GM21390 (cell line): Measurements from ENCODE around the gene NTN5.
"Not testable (repeated sequence)": the region's sequence is repeated elsewhere in the genome, so short reads cannot be mapped to it uniquely, and the experiment has no call there.

Experiments used
- ATAC-seq: cut with Tn5 transposase; IDR thresholded peaks from one replicate; pipeline ENCODE4 v1.9.1; 2021; ENCODE audit not compliant: unreplicated experiment

The NTN5 gene

GRCh38 chr19:48696353-48697010 lies 23.7 kb upstream of the NTN5 start:
- no peak for ATAC-seq

DNA sequence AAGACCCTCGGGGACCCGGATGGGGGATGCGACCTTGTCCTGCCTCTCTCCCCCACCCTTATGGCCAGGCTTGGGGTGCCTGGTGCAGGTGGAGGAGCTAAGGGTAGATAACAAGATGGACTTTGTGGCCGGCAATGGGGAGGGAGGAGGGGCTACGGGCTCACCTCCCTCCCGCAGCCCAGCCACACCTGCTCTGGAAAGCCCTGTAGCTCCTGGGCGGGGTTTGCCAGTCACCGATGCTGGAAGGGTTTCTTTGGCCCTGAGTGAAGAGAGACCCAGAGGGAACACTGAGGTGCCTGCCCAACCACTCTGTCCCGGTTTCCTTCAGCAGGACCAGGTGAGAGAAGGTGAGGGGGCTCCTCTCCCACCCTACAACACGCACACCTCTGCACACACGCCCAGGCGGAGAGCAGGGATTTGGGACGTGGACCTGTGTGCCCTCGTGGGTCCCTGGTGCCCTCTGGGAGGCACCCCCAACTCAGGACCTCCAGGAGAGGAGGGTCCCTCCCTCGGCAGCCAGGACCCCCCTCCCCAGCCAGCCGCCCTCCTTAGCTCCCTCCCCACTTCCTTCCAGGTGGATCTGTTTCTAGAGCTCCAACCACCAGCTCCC lies 23.0 kb upstream of the NTN5 start, which contains the start of gene FUT2:
Gene FUT2 (plus strand): TSS at position 229 of the 610 bp plus-strand sequence. CDS start 6,986 bp downstream, outside the sequence.
- no peak for ATAC-seq

- ATAC-seq, result not testable (repeated sequence)
Measured at GRCh38 chr19:48693629-48694028, 20.8 kb upstream of the NTN5 start.

DNA sequence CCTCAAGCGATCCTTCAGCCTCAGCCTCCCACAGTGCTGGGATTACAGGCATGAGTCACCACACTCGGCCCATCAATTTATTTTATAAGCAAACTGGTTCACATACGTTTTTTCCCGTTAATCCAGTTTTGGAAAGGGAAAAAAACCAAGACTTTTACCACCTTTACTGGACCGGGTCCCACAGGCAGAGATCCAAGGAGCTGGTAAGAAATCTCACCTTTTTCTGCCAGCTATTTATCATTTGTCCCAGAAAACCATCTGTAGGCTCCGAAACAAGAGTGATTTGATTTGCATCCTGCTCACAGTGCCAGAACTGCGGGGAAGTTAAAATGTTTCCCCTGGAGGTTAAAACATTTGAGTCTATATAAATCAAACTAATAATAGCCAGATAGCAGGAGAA lies 16.6 kb upstream of the NTN5 start:
- ATAC-seq, result no peak

DNA sequence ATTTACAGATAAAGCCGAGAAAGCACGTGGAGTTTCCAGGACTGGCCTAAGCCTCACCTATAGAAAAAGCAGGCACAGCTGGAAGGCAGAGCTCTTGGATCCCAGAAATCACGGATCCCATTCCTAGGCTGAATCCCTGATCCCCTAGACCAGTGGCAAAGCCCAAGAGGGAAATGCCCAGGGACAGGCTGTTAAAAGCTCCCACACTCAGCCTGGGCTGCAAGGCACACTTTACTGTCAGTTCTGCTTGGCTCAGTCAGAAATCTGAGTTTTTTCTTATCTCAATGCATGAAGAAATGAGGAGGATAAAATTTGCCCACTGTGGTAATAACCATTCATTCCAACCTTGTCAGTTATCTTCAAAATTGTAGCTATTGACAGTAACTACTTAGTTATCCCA lies 15.0 kb upstream of the NTN5 start:
- ATAC-seq, result no peak

- not testable (repeated sequence) for ATAC-seq
Measured at GRCh38 chr19:48686637-48687036, 13.8 kb upstream of the NTN5 start.

- no peak for ATAC-seq
Measured at GRCh38 chr19:48686088-48686487, 13.3 kb upstream of the NTN5 start.

DNA sequence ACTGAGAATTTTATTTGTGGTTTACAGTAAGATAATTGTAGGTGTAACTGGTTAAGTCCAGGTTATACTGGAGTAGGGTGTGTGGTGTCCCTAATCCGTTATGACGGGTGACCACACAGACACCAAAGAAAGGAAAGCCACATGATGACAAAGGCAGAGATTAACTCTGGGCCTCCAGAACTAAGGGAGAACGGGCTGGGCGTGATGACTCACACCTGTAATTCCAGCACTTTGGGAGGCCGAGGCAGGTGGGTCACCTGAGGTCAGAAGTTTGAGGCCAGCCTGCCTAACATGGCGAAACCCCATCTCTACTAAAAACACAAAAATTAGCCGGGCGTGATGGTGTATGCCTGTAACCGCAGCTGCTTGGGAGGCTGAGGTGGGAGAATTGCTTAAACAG lies 12.8 kb upstream of the NTN5 start:
- ATAC-seq, result no peak

DNA sequence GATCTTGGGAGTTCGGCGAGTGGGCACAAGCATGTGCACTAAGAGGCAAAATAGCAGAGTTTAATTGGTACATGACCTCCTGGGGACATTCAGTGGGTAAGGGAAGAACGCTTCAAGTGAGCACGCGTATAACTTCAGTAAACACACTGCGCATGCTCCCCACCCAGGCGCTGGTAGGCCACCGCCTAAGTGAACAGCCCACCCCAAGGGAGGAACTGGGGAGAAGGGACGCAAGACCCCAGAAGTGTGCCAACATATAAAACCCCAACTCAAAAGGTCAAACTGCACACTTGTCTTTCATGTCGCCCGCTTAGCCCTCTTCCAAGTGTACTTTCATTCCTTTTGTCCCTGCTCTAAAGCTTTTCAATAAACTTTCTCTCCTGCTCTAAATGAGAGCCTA lies 10.5 kb upstream of the NTN5 start:
- ATAC-seq, result no peak

GRCh38 chr19:48681127-48681470 lies 8.3 kb upstream of the NTN5 start:
- no peak for ATAC-seq

DNA sequence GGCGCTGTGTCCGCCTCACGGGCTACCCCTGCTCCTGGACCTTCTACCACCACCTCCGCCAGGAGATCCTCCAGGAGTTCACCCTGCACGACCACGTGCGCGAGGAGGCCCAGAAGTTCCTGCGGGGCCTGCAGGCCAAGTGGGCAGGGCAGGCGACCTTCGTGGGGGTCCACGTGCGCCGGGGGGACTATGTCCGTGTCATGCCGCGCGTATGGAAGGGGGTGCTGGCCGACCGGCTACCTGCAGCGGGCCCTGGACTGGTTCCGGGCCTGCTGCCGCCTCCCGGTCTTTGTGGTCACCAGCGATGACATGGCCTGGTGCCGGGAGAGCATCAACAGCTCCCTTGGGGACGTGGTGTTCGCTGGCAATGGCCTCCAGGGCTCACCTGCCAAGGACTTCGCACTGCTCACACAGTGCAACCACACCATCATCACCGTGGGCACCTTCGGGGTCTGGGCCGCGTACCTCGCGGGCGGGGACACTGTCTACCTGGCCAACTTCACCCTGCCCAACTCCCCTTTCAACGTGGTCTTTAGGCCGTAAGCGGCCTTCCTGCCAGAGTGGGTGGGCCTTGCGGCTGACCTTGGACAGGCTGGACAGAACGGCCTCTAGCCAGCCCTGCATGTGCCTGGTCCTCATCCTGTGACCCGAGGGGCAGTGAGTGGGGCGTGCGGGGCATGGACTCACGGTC lies 7.8 kb upstream of the NTN5 start:
- ATAC-seq, result no peak

DNA sequence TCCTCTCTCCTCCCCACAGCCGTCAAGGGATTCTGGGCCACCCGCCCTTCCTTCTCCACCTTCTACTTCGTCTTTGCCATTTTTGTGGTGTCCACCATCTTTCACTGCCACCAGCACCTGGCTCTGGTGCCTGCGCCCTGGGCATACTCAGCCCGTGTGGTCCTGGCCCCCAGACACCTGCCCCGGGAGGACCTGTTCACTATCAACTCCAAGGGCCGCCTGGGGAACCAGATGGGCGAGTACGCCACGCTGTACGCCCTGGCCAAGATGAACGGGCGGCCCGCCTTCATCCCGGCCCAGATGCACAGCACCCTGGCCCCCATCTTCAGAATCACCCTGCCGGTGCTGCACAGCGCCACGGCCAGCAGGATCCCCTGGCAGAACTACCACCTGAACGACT lies 7.2 kb upstream of the NTN5 start:
- not testable (repeated sequence) for ATAC-seq

DNA sequence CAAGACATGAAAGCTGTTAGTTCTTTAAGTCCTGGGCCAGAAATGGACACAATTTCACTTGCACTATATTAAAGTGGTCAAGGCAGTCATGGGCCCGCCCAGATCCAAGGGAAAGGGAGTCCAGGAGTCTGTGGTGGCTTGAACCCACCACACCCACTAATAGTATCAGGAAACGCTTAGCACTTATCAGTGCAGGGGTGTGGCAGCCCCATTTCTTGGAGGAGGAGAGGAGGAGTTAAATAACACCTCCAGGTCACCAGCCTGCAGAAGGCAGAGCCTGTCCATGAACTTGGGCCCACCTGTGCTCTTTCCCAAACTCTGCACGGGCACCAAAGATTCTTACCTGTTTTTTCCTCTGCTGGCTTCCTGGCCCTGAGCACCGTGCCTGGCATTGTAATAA lies 5.4 kb upstream of the NTN5 start:
- ATAC-seq, result no peak

DNA sequence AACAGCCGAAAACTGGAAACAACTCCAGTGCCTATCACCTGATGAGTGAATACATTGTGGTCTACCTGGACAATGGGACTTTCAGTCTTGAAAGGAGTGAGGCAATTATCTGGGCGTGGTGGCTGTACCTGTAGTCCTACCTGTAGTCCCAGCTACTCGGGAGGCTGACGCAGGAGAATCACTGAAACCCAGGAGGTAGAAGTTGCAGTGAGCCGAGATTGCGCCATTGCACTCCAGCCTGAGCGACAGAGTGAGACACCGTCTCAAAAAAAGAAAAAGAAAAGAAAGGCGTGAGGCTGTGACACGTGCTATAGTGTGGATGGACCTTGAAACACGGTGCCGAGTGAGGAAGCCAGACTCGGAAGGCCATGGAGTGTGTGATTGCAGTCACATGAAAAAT lies 4.1 kb upstream of the NTN5 start:
- no peak for ATAC-seq

GRCh38 chr19:48676487-48676886 lies 3.7 kb upstream of the NTN5 start:
- no peak for ATAC-seq

DNA sequence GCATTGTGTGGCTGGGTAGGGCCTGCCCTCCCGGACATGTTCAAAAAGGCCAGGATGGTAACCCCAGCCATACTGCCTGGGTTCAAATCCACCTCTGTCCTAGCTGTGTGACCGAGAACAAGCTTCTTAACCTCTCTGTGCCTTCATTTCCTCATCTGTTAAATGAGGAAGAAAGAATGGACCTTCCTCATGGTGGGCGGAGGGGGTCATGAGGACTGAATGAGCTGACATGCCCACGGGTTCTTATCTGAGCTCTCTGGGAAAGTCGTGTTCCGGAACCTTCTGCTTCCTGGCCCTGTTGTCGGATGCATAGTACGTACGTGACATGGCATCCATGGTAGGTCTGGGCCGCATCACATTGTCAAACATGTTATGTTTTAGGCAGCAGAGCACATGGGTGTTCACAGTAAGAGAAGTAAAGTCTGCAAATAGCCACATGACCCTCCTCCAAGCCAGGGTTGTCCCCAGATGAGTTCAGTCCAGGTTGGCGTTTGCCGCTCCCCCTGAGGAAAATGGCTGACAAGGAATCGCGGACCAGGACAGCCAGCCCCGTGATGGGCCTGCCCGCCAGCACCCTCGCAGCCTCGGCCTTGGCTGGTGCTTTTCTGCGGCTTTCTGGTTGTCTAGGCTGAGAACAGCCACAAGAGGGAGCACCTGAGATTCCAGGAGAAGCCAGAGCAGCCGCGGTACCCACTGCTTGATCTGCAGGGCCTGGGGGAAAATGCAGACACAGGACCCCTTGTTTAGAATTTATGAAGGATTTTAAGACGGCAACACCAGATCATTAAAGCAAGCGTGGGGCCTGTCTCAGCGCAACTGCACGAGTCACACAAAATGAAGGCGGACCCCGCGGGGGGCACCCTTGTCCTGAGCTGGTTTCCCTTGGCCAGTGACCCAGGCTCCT lies 2.4 kb upstream of the NTN5 start:
- ATAC-seq, result no peak

GRCh38 chr19:48674216-48674809 lies 1.5 kb upstream of the NTN5 start:
- no peak for ATAC-seq

DNA sequence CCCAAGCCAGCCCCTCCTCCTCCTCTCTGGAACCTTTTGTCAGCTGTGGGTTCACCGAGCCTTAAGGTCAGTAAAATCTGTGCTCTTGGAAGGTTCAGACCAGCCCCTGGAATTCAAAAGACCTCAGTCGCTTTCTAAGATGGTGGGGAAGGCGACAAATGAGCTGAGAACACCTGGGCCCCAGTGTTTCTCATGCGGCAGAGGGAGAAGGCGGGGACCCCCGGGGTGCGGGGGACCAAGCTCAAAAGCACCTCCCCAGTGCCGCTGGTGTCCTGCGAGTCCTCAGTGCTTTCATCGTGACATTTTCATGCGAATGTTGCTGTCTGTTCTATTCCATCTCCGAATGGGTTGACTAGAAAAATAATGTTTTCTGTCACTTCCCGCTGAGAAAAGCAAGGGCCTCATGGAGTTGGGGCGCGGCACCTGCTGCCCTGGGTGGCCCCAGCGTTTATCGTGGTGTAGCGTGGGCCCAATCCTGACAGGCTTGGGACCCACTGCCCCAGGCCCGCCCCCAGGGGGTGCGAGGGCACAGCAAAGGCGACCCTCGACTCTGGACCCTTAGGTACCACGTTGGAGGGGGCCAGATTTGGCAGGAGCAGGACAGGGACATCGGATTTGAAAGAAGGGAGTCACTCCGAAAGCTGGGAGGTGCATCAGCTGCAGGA lies 751 bp upstream of the NTN5 start:
- ATAC-seq, result no peak

DNA sequence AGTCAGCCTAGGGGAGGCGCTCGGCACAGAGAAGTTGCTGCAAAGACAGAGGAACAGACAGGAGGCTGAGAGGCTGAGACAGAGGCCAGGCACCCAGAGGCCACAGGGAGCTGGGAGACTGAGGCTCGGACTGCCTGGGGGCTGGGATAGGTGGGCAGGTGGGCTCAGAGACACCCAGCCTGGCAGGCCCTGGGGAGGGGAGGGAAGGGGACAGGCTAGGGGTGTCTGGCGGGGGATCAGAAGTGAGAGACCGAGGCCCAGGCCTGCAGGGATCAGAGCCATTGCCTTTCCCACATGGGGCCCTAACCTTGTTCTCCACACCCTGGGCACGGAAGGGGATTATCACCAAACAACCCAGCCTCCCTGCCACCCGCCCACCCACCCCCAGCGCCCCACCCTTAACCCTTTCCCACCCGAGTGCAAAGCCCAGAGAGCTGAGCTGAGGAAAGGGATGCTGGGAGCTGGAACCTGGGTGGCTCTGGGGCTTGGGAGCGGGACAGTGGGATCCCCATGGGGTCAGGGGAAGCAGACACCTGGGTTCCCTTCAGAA lies 1.3 kb downstream of the NTN5 start:
- no peak for ATAC-seq
